Measurements from ENCODE around the gene FSTL3.
A peak's percentile ranks its signal among the peaks of the same experiment; 100 is the strongest.
"Not testable (repeated sequence)": the region's sequence is repeated elsewhere in the genome, so short reads cannot be mapped to it uniquely, and the experiment has no call there.

The FSTL3 gene

DNA sequence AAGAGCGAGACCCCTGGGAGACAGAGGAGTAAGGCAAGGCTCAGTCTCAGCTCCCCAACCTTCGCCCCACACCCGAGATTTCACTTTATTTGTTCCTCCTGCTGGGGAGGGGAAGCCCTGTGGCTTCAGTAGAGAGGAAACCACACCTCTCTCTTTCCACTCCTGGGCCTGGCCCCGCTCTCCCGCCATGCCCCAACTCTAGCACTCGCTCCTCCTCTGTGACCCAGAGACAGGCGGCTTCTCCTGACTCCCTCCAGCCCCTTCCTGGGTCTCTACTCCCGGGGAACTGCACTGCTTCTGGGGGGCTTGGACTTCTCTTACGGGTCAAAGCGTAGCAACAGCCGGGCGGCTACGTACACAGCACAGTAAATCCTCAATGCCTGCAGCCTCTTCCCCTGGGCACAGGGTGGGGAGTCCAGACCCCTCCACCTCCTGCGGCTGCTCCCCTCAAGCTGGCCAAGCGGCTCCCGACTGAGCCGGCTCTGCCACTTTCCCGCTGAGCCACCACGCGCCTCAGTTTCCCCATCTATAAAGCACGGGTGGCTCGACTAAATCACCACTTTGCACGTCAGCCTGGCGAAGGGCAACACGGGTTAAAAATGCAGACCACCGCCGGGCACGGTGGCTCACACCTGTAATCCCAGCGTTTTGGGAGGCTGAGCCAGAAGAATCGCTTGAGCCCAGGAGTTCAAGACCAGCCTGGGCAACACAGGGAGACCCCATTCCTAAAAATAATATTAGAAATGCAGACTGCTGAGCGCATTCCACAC is 14.6 kb upstream of the FSTL3 start:
- peak; percentile 57 for DNase-seq (ENCODE audit: low read depth)

DNA sequence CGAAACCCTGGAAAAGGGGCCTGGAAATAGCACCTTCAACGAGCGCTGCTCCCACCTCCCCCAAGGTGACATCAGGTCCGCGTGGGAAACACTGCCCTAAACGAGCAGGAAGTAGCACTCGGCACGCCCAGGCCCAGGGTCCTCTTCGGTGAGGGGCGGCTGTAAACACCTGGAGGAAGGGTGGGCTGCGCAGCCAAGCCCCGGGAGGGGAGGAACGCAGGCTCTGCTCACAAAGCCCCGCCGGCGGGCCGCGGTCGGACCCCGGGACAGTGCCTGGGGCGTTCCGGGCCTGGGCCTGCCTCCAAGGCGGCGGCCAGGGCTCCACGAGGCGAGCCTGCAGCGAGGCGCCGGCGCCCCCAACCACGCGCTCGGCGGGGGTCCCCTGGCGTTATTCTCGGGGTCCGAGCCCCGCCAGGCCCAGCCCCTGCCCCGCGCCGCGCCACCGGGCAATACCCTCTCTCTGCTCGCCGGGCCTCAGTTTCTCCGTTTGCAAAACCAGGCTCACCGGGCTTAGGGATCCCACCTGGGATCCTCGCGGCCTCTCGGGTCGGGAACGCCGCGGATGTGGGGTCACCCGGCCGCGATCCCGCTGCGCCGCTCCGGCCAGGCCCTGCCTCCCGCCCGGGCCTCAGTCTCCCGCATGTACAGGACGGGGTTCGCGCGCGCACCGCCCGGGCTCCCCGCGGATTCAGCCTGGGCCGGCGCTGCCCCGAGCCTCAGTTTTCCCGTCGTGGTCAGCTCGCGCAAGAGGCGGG is 13.8 kb upstream of the FSTL3 start:
- DNase-seq (ENCODE audit: low read depth) = peak; percentile 64

DNA sequence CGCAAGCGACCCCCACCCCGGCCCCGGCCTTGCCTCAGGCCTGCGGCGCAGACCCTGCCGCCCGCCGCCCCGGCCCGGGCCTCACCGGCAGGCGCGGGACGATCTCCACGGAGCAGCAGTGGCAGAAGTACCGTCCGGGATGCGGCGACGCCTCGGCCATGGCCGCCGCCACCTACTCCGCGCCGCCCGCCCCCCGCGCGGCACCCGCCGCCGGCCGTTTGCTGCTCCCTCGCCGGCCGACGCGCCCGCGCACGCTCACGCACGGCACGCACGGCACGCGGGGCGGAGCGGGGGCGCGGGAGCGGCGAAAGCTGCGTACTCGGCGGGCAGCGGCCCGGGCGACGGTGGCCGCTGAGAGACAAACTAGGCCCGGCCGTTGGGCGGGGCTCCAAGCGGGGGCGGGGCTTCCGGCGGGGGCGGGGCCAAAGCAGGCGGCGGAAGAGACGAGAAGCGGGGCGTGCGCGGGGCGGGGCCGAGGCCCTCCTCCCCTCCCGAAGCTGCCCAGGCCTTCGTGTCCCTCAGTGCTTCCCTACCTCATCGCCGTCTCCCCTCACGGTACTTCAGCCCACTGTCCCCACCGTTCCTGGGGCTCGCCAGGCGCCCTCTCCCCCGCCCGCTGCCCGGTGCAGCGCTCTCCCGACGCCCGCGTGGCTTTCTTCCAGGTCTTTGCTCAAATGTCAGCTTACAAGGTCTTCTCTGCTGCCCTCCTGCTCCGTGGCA is 13.1 kb upstream of the FSTL3 start, which contains the start of gene RNF126:
Gene RNF126, minus strand, starts transcription at position 253 of the 720 bp plus-strand sequence. Its CDS starts 93 bp downstream, at position 160.
- DNase-seq (ENCODE audit: low read depth) = peak; percentile 91

DNA sequence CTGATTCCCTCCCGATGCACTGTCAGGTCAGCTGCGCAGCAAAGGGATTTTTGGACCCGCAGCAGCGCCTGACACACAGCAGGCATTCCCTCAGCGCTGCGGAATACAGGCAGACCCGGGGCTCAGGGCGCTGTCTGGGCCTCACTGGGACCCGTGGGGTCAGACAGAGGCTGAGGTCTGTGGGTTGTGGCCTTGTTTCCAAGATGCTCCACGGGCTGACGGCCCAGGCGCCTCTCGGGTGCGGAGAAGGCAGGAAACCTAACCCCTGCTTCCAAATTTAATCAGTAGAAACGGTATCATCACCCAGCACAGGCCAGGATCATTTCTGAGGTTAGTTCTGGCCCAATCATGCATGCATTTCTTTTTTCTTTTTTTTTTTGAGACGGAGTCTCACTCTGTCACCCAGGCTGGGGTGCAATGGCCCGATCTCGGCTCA is 12.5 kb upstream of the FSTL3 start:
- no peak for DNase-seq (ENCODE audit: low read depth)

DNA sequence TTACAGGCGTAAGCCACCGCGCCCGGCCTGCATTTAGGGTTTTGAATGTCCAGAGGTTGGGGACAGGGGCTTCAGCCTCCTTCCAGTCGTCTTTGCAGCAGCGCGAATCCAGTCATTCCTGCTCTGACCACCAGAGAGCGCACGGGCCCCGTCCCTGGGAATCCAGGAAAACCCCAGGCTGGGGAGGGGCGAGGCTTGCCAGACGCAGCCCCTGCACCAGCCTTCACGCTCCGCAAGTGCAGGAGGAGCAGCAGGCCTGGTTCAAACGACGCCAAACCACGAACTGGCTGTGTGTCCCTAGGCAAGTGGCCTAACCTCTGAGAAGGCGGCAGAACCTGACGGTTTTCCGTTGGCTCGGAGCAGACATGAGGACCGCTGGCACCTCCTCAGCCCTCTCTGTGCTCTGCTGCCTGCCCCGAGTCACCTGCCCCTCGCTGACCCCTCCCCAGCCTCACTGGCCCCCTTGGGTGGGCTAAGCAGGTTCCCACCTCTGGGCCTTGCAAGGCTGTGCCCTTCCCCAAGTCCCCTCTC is 11.2 kb upstream of the FSTL3 start:
- DNase-seq (ENCODE audit: low read depth) = peak; percentile 74

DNA sequence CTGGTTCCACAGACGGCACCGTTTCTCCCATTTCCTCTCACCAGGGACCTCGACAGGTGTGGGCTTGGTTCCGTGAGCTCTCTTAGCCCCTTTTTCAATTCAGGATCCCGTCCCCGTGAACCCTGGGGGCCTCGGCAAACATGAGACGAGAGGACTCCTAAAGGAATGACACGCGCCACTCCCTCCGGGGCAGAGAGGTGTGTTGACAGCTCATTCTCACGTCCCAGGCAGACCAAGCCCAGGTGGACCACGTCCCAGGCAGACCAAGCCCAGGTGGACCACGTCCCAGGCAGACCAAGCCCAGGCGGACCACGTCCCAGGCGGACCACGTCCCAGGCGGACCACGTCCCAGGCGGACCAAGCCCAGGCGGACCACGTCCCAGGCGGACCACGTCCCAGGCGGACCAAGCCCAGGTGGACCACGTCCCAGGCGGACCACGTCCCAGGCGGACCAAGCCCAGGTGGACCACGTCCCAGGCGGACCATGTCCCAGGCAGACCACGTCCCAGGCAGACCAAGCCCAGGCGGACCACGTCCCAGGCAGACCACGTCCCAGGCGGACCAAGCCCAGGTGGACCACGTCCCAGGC is 9.1 kb upstream of the FSTL3 start:
- not testable (repeated sequence) for DNase-seq (ENCODE audit: low read depth)

DNA sequence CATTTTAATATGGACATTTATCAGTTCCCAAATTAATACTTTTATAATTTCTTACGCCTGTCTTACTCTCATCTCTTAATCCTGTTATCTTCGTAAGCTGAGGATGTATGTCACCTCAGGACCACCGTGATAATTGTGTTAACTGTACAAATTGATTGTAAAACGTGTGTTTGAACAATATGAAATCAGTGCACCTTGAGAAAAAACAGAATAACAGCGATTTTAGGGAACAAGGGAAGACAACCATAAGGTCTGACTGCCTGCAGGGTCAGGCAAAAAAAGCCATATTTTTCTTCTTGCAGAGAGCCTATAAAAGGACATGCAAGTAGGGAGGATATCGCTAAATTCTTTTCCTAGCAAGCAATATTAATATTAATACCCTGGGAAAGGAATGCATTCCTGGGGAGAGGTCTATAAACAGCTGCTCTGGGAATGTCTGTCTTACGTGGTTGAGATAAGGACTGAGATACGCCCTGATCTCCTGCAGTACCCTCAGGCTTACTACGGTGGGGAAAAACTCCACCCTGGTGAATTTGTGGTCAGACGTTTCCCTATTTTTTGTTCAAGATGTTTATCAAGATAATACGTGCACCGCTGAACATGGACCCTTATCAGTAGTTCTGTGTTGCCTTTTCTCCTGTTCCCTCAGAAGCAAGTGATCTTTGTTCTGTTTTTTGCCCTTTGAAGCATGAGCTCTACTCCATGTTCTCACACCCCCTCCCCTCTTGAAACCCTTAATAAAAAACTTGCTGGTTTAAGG is 7.3 kb upstream of the FSTL3 start:
- not testable (repeated sequence) for DNase-seq (ENCODE audit: low read depth)

DNA sequence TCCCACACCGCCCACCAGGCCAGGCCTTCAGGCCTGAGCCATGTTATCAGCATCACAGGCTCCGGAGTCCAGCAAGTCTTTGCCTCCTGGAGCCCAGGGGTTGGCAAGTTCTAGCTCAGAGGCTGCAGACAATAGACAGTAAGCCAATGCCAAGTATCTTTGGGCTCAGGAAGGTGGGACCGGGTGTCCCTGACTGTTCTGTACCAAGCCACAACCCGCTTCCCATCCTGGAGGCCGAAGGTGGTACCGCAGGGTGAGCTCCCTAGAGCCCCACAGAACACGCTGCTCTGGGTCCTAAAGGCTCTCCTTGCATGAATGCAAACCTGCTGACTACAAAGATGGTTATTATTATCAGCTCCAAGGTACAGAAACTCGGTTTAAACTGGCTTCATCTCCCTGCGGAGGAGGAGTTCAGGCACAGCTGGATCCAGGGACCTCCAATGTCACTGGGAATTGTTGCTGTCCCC is 5.5 kb upstream of the FSTL3 start:
- no peak for DNase-seq (ENCODE audit: low read depth)

DNA sequence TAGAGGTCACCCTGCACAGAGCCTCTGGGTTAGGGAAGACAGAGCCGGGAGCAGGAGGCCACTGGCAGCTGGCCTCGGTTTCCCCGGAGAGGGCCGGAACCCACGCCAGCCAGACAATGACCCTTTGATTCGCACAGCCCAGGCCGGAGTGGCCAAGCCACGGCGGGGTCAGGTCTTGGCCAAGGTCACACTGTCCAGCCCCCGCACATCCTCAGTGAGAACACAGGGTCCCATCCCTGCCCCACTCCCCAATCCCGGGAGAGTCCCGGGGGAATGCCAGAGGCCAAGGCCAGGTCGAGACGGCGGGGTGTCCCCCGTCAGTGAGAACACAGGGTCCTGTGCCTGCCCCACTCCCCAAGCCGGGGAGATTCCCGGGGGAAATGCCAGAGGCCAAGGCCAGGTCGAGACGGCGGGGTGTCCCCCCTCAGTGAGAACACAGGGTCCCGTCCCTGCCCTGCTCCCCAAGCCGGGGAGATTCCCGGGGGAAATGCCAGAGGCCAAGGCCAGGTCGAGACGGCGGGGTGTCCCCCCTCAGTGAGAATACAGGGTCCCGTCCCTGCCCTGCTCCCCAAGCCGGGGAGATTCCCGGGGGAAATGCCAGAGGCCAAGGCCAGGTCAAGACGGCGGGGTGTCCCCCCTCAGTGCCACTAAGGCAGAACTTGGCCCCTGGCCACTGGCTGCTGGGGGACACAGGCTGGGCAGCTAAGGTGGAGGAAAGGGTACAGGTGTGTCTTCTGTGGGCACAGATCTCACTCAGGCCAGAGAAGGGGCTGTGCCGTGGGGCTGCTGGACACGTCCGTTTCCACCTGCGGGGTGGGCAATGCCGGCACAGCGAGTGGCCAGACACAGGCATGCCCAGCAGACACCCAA is 1.7 kb upstream of the FSTL3 start:
- no peak for DNase-seq (ENCODE audit: low read depth)

DNA sequence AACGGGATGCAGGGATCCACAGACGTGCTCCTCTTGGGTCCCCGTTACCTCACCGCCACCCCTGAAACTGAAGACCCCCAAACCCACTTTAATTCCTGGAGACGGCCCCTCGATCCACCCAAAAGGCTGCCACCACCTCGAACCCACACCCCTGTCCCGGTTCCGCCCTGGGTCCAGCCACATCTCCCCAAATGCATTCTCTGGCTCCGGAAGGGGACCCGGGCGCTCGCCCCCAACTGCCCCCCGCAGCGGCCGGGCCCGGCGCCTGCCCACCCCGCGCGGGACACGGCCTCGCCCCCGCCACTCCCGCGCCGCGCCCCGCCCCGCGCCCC is 219 bp upstream of the FSTL3 start:
- no peak for DNase-seq (ENCODE audit: low read depth)

DNA sequence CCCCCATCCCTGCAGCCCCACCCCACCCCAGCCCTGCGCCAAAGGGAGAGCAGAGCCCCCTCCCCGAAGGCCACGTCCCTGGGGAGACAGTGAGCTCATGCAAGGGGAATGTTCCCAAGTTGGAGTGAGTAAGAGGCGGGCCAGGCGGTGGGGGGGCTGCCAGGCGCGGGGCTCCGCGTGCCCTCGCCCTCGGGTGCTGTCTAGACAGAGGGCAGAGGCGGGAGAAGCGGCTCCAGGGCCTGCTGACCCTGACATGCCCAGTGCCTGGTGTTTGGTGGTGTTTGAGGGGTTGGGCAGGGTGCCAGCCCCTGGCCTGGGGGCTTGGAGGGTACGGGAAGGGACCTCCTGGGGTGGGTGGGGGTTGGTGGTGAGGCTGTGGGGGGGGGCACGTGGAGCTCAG is 1.0 kb downstream of the FSTL3 start:
- DNase-seq (ENCODE audit: low read depth) = no peak

DNA sequence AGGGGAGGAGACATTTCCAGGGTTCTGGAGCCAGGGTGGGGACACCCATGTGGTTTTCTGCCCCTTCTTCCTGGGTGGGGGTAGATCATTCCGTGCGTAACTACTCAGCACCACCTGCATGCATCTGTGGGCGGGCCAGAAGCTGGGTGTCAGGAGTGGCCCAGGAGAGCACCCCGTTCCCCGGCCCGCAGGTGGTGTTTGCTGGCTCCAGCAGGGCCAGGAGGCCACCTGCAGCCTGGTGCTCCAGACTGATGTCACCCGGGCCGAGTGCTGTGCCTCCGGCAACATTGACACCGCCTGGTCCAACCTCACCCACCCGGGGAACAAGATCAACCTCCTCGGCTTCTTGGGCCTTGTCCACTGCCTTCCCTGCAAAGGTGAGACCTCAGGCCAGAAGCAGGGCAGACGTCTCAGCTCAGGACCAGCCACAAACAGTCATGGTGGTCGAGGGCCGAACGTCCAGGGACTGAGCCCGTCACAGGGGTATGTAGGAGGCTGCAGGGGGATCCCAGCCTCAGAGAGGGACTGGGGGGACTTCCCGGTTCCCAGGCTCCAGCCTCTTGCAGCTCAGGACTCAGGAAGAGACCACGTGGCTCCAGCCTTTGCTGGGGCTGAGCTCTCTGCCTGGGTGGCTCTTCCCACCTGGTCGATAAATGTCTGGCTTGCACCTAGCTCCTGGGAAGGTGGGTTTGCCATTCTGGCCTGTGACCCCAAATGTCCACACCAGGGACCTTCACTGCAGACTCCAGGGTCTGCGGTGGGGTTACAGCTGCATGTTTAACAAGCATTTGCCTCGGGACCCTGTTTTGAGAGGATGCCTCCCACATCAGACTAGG is 1.6 kb downstream of the FSTL3 start:
- no peak for DNase-seq (ENCODE audit: low read depth)

DNA sequence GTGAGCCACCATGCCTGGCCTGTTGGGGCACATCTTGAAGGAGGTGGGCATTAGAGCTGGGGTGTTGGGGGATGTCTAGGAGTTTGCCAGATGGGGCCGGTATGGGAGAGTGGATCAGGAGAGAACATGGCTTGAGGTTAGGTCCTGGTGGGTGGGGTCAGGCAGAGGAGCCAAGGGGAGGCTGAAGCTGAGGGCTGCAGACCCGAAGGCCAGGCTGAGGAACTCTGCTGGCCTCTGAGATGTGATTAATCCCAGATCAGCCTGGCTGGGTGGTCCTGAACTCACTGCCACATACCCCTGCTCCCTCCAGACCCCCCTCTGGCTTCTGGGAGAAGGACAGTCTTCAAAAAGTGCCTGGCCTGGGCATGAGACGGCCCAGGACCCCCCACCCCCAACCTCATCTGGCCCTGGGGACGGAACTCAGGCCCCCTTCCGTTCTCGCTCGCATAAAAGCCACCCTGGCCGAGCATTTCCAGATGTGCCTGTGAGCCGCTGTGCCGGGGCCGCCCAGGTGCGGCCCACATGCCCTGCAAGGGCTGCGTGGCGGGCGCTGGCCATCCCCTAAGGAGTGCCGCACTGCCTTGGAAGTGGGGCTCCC is 2.7 kb downstream of the FSTL3 start:
- no peak for DNase-seq (ENCODE audit: low read depth)

DNA sequence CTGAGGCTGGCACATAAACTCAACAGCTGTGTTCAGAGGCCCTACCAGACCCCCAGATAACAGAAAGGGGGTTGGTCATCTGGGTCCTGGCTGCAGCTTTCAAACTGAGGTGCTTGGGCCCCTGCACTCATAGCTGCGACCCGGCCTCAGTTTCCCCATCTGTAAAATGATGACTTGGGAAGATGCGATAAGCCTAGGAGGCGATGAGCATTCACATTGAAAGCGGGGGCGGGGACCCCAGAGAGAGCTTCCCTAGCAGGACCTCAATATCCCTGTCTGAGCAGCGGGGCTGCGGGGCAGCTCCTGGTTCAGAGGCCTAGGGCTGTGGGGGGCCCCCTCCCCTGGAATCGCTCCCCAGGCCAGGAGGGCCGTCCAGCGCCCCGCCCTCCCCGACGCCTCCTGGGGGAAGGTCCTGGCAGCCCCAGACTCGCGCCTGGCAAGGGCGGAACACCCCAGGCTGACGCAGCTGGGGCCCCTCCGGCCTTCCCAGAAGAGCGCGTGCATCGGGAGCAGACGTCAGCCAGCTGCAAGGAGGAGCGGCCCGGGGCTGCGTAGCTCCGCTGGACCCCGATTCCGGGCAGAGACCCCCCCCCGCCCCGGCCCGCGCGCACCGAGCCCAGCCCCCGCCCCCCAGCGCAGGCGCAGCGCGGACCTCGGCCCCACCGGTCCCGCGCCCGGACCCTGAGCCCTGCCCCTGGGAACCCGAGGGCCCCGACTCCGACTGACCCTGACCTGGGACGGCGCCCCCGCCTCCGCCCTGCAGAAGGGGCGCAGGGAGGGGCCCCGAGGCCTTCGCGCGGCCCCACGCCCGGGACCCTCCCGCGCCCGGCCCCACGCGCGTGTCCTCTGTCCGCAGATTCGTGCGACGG is 3.5 kb downstream of the FSTL3 start:
- no peak for DNase-seq (ENCODE audit: low read depth)

DNA sequence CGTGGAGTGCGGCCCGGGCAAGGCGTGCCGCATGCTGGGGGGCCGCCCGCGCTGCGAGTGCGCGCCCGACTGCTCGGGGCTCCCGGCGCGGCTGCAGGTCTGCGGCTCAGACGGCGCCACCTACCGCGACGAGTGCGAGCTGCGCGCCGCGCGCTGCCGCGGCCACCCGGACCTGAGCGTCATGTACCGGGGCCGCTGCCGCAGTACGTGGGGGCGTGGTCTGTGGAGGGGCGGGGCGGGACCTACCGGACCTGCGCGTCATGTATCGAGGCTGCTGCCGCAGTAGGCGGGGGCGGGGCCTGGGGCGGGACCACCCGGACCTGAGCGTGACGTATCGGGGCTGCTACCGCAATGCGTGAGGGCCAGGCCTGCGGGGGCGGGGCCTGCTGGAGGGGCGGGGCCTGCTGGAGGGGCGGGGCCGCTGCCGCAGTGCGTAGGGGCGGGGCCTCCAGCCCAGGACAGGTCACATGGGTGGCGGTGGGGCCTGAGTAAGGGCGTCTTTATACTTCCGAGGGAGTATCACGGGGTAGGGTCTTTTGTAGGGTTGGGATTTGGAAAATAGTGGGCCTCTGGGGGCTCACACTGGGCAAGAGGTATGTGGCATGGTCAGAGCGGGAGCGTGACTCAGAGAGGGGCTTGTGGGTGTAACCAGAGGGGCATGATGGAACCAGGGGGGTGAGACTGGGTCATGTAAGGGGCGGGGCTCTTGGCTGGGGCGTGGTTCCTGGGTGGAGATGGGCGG is 4.3 kb downstream of the FSTL3 start:
- peak; percentile 100 for DNase-seq (ENCODE audit: low read depth)

DNA sequence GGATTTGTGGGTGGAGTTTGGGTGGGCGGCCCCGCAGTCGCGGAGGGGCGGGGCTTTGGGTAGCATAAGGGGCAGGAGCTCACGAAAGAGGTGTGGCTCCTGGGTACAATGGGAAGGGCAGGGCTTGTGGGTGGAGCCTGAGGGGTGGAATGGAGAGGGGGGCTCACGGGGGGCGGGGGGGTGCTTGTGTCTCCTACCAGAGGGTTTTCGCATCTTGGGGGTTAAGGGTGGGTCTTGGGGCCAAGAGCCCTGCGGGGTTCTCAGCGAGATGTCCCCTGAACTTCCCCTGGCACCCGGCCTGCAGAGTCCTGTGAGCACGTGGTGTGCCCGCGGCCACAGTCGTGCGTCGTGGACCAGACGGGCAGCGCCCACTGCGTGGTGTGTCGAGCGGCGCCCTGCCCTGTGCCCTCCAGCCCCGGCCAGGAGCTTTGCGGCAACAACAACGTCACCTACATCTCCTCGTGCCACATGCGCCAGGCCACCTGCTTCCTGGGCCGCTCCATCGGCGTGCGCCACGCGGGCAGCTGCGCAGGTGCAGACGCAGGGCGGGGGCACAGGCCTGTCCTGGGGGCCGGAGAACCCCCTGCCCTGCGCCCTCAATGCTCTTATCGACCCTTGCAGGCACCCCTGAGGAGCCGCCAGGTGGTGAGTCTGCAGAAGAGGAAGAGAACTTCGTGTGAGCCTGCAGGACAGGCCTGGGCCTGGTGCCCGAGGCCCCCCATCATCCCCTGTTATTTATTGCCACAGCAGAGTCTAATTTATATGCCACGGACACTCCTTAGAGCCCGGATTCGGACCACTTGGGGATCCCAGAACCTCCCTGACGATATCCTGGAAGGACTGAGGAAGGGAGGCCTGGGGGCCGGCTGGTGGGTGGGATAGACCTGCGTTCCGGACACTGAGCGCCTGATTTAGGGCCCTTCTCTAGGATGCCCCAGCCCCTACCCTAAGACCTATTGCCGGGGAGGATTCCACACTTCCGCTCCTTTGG is 5.1 kb downstream of the FSTL3 start:
- no peak for DNase-seq (ENCODE audit: low read depth)

All from T follicular helper cell (primary cell).